NCI-H1694 (cell line): Measurements from ENCODE around the gene COL1A1.

ENCODE experiments used
- DNase-seq: peaks from one replicate; lab custom pipeline; 2025; lab: John Stamatoyannopoulos, UW

The COL1A1 gene

GRCh38 chr17:50172130-50172529 lies 29.3 kb downstream of the COL1A1 start:
- no peak for DNase-seq

GRCh38 chr17:50171371-50172071 lies 29.9 kb downstream of the COL1A1 start:
- DNase-seq = no peak

- DNase-seq = no peak
These were observed 30.6 kb downstream of the COL1A1 start for GRCh38 chr17:50170662-50171370.

- DNase-seq = no peak
These were observed 31.5 kb downstream of the COL1A1 start for GRCh38 chr17:50169881-50170459.

- peak; percentile 66 for DNase-seq
These were observed 32.2 kb downstream of the COL1A1 start for GRCh38 chr17:50169121-50169764.

GRCh38 chr17:50168319-50168718 lies 33.1 kb downstream of the COL1A1 start:
- DNase-seq = no peak

GRCh38 chr17:50167371-50167770 lies 34.1 kb downstream of the COL1A1 start:
- DNase-seq = no peak

GRCh38 chr17:50166518-50167181 lies 34.8 kb downstream of the COL1A1 start:
- no peak for DNase-seq

GRCh38 chr17:50165867-50166517 lies 35.4 kb downstream of the COL1A1 start, which contains the start of gene SGCA:
Gene SGCA (plus strand): TSS chr17:50166005. CDS start chr17:50166041, 36 bp downstream.
- no peak for DNase-seq

- DNase-seq = no peak
These were observed 36.0 kb downstream of the COL1A1 start for GRCh38 chr17:50165466-50165865.

- DNase-seq = no peak
These were observed 36.4 kb downstream of the COL1A1 start for GRCh38 chr17:50165066-50165465.

GRCh38 chr17:50164697-50164988 lies 36.8 kb downstream of the COL1A1 start:
- DNase-seq = no peak

- no peak for DNase-seq
These were observed 37.4 kb downstream of the COL1A1 start for GRCh38 chr17:50163843-50164696.

- no peak for DNase-seq
These were observed 38.8 kb downstream of the COL1A1 start for GRCh38 chr17:50162466-50163254.

- DNase-seq = no peak
These were observed 39.5 kb downstream of the COL1A1 start for GRCh38 chr17:50161911-50162288.

- peak; percentile 90 for DNase-seq
These were observed 40.2 kb downstream of the COL1A1 start for GRCh38 chr17:50161023-50161910.

- DNase-seq = no peak
These were observed 43.5 kb downstream of the COL1A1 start for GRCh38 chr17:50157891-50158290.

- no peak for DNase-seq
These were observed 46.2 kb downstream of the COL1A1 start for GRCh38 chr17:50155115-50155819.
